ENCODE results near the gene LBHD2. TPM values are rescaled to one million over a fixed set of nuclear protein-coding genes. Genes with fewer than 3 reads are reported as not detected.

Gene LBHD2
- total and polyA plus RNA-seq, 4 donors = 0.47 to 0.53 TPM; not detected in 2

GRCh38 chr14:103059556-103059955 lies 24.5 kb upstream of the LBHD2 start (continued):
- TF ChIP-seq CTCF (IDR thresholded peaks at IDR 0.05; ENCODE audit: low read depth, low read length, missing input control) (no peak), RXRA (IDR thresholded peaks at IDR 0.05) (no peak), NR2F2 (IDR thresholded peaks at IDR 0.05) (no peak), YY1 (IDR thresholded peaks at IDR 0.05) (no peak), TAF1 (conservative IDR thresholded peaks at IDR 0.05) (no peak), HNF4G (IDR thresholded peaks at IDR 0.05) (no peak)

GRCh38 chr14:103061482-103061976 lies 22.5 kb upstream of the LBHD2 start:
- Histone ChIP-seq H3K9me3 (ENCODE audit: control insufficient read depth in 4 of 4, low read length in 3 of 4) (no peaks in the 10 kb centered on the region), H3K9ac (ENCODE audit: low read depth in 1 of 2, low read length in 2 of 2) (no peak overlapping the region), H3K27ac (ENCODE audit: low read depth in 1 of 2, low read length in 2 of 2) (no peak overlapping the region), H3K36me3 (ENCODE audit: control insufficient read depth in 4 of 4, insufficient read depth in 3 of 4, low read depth in 1 of 4, low read length in 3 of 4) (no peaks in the 10 kb centered on the region), H3K4me1 (ENCODE audit: control insufficient read depth in 4 of 4, insufficient read depth in 4 of 4, low read length in 3 of 4) (peaks cover 6 to 15% (median 11%) of the 10 kb centered on the region in 4 donors), H3K4me3 (ENCODE audit: low read depth in 1 of 3, low read length in 3 of 3) (no peak overlapping the region), H3K27me3 (ENCODE audit: control insufficient read depth in 4 of 4, insufficient read depth in 4 of 4, low read length in 3 of 4) (no peaks in the 10 kb centered on the region)
- WGBS = 83% methylated on average over 6 of the region's 6 CpGs
- TF ChIP-seq HNF4A (conservative IDR thresholded peaks at IDR 0.05) (no peak), JUND (IDR thresholded peaks at IDR 0.05) (no peak), MAX (IDR thresholded peaks at IDR 0.05) (no peak), REST (IDR thresholded peaks at IDR 0.05) (no peak), HNF4G (IDR thresholded peaks at IDR 0.05) (no peak), FOXA2 (IDR thresholded peaks at IDR 0.05) (no peak), NR2F2 (IDR thresholded peaks at IDR 0.05) (no peak), SP1 (IDR thresholded peaks at IDR 0.05) (no peak), EGR1 (IDR thresholded peaks at IDR 0.05; ENCODE audit: low read depth in 2 of 2) (no peak), CTCF (IDR thresholded peaks at IDR 0.05; ENCODE audit: low read depth, low read length, missing input control) (no peak), RAD21 (IDR thresholded peaks at IDR 0.05) (no peak), GABPA (IDR thresholded peaks at IDR 0.05 in 1 of 2, conservative IDR thresholded peaks at IDR 0.05 in 1 of 2) (no peak), YY1 (IDR thresholded peaks at IDR 0.05) (no peak), ATF3 (IDR thresholded peaks at IDR 0.05) (no peak)
- DNase-seq (ENCODE audit: low spot score) = no peak
